GM12878 (cell line): ENCODE data around the gene EXO1. TPM values are rescaled to one million over a fixed set of nuclear protein-coding genes. Genes with fewer than 3 reads are reported as not detected.

Experiments used
- ATAC-seq: fragments of 200-7000 bp; cut with Tn5 transposase; 3 replicates; pipeline ENCODE4 v1.9.1; 2020; ENCODE audit warnings: mild to moderate bottlenecking, moderate library complexity
- BruUV-seq: library from RNA; stranded (reverse); fragments of 400-500 nt; replicated peaks from 2 replicates; lab custom pipeline; 2021; lab: Mats Ljungman, UMichigan
- CTCF ChIA-PET: fragments of 300-600 bp; sonication (Branson Sonifier 250); formaldehyde crosslinking; extraction: SDS; loops from one replicate; lab custom pipeline; 2021; ENCODE audit warnings: inconsistent platforms; lab: Yijun Ruan, JAX
- POLR2A ChIA-PET: fragments of 350-600 bp; formaldehyde crosslinking; extraction: SDS; loops from one replicate; lab custom pipeline; 2021; ENCODE audit warnings: inconsistent platforms; lab: Charles Lee
- RAD21 ChIA-PET: fragments of 300-600 bp; sonication (Branson Sonifier 250); formaldehyde crosslinking; loops from one replicate; lab custom pipeline; 2023; ENCODE audit warnings: antibody characterized with exemption; ENCODE audit not compliant: unreplicated experiment; lab: Charles Lee
- SMC1A ChIA-PET: fragments of 300-600 bp; sonication (Branson Sonifier 250); formaldehyde crosslinking; loops from one replicate; lab custom pipeline; 2023; ENCODE audit not compliant: unreplicated experiment, uncharacterized antibody; lab: Charles Lee
- DNase-seq: peaks from one replicate; pipeline ENCODE4 v3.0.0-alpha.2; 2011; ENCODE audit warnings: low read depth, low spot score
- FAIRE-seq: peaks from 3 replicates; lab custom pipeline; 2011; peaks lifted over from hg19 to GRCh38; lab: Jason Lieb, UNC
- H2AFZ ChIP-seq: 2 replicates; pipeline ENCODE4 v1.6.0; 2011; ENCODE audit warnings: low read depth, low read length, control low read depth; ENCODE audit not compliant: control insufficient read depth
- H3K27ac ChIP-seq: 2 replicates; pipeline ENCODE4 v1.5.1; 2011; ENCODE audit warnings: control low read depth; ENCODE audit not compliant: control insufficient read depth, insufficient read depth
- H3K27me3 ChIP-seq, 2 experiments: replicated peaks in 1 of 2; 2 replicates each; pipeline versions ENCODE4 v1.6.0 to v1.6.1; 2011; ENCODE audit warnings: low read length in 1 of 2; ENCODE audit not compliant: control insufficient read depth in 2 of 2, insufficient read depth in 2 of 2
- H3K36me3 ChIP-seq, 2 experiments: 2 replicates each; pipeline ENCODE4 v1.5.1; 2011; ENCODE audit warnings: low read length in 1 of 2; ENCODE audit not compliant: control insufficient read depth in 2 of 2, insufficient read depth in 2 of 2
- H3K4me1 ChIP-seq: 2 replicates; pipeline ENCODE4 v1.6.1; 2011; ENCODE audit warnings: mild to moderate bottlenecking, low read length, moderate library complexity, mixed read lengths; ENCODE audit not compliant: control insufficient read depth, insufficient read depth
- H3K4me2 ChIP-seq: 2 replicates; pipeline ENCODE4 v1.6.0; 2011; ENCODE audit warnings: control low read depth; ENCODE audit not compliant: control insufficient read depth, insufficient read depth
- H3K4me3 ChIP-seq: fragments of 200-600 bp; sonication (generic); 2 replicates; pipeline ENCODE4 v1.5.1; 2016
- H3K79me2 ChIP-seq: 2 replicates; pipeline ENCODE4 v1.6.0; 2011; ENCODE audit warnings: low read length; ENCODE audit not compliant: control insufficient read depth, insufficient read depth
- H3K9ac ChIP-seq: 2 replicates; pipeline ENCODE4 v1.8.0; 2011; ENCODE audit warnings: low read length, control low read depth, mixed read lengths; ENCODE audit not compliant: control insufficient read depth, insufficient read depth
- H3K9me3 ChIP-seq: replicated peaks from 3 replicates; pipeline ENCODE4 v1.5.1; 2011; ENCODE audit warnings: mild to moderate bottlenecking, low read length; ENCODE audit not compliant: control insufficient read depth, insufficient read depth
- H4K20me1 ChIP-seq: 2 replicates; pipeline ENCODE4 v1.6.0; 2011; ENCODE audit not compliant: control insufficient read depth, insufficient read depth
- BCL3 ChIP-seq: IDR thresholded peaks from 2 replicates; pipeline ENCODE4 v1.6.1; 2011; ENCODE audit warnings: borderline replicate concordance, low read depth, mild to moderate bottlenecking, moderate library complexity, low read length; ENCODE audit not compliant: insufficient read depth, poor library complexity, severe bottlenecking
- BHLHE40 ChIP-seq, 2 experiments: fragments of 450-650 bp in 1 of 2; IDR thresholded peaks; 2 replicates each; pipeline ENCODE4 v1.6.1; 2011 to 2017; ENCODE audit warnings: low read depth in 2 of 2, borderline replicate concordance in 1 of 2, improper control_type of control experiment in 1 of 2, low read length in 1 of 2, mild to moderate bottlenecking in 1 of 2
- ELK1 ChIP-seq: IDR thresholded peaks from 2 replicates; pipeline ENCODE4 v1.6.1; 2012; ENCODE audit warnings: low read depth, low read length, improper control_type of control experiment
- IKZF1 ChIP-seq: fragments of 450-650 bp; conservative IDR thresholded peaks from 2 replicates; pipeline ENCODE4 v1.6.1; 2017; ENCODE audit warnings: antibody characterized with exemption, mild to moderate bottlenecking
- JUNB ChIP-seq: IDR thresholded peaks from 2 replicates; pipeline ENCODE4 v1.6.1; 2016; ENCODE audit warnings: antibody characterized with exemption, mild to moderate bottlenecking
- KAT2A ChIP-seq: conservative IDR thresholded peaks from 2 replicates; pipeline ENCODE4 v1.6.1; 2011; ENCODE audit warnings: low read depth, low read length; ENCODE audit not compliant: control insufficient read depth
- MTA2 ChIP-seq: fragments of 450-650 bp; IDR thresholded peaks from 2 replicates; pipeline ENCODE4 v1.6.1; 2016; ENCODE audit warnings: low read depth, mild to moderate bottlenecking, moderate library complexity
- NFIC ChIP-seq: IDR thresholded peaks from 2 replicates; pipeline ENCODE4 v1.6.1; 2012; ENCODE audit warnings: low read depth, mild to moderate bottlenecking, inconsistent platforms, low read length, moderate library complexity
- PBX3 ChIP-seq: IDR thresholded peaks from 2 replicates; pipeline ENCODE4 v1.6.1; 2011; ENCODE audit warnings: mild to moderate bottlenecking, low read depth, low read length, moderate library complexity; ENCODE audit not compliant: insufficient replicate concordance
- RAD21 ChIP-seq: IDR thresholded peaks from 2 replicates; pipeline ENCODE4 v1.6.1; 2011; ENCODE audit warnings: mild to moderate bottlenecking, low read depth, low read length, moderate library complexity; ENCODE audit not compliant: insufficient read depth
- SMC3 ChIP-seq: IDR thresholded peaks from 2 replicates; pipeline ENCODE4 v1.6.1; 2011; ENCODE audit warnings: low read length, improper control_type of control experiment, borderline replicate concordance
- SPI1 ChIP-seq: IDR thresholded peaks from 2 replicates; pipeline ENCODE4 v1.6.1; 2011; ENCODE audit warnings: low read depth, mild to moderate bottlenecking, low read length, moderate library complexity, borderline replicate concordance; ENCODE audit not compliant: insufficient read depth
- TBL1XR1 ChIP-seq: IDR thresholded peaks from 2 replicates; pipeline ENCODE4 v1.6.1; 2012; ENCODE audit warnings: low read depth, low read length, improper control_type of control experiment
- USF1 ChIP-seq: IDR thresholded peaks from 2 replicates; pipeline ENCODE4 v1.6.1; 2011; ENCODE audit warnings: borderline replicate concordance, low read depth, mild to moderate bottlenecking, moderate library complexity, mixed read lengths, low read length; ENCODE audit not compliant: insufficient read depth; ENCODE audit errors: extremely low read length
- ZBTB33 ChIP-seq: fragments of 450-650 bp; IDR thresholded peaks from 2 replicates; pipeline ENCODE4 v1.6.1; 2017; ENCODE audit warnings: mild to moderate bottlenecking
- ZNF207 ChIP-seq: fragments of 450-650 bp; IDR thresholded peaks from 2 replicates; pipeline ENCODE4 v1.6.1; 2014; ENCODE audit warnings: antibody characterized with exemption, mild to moderate bottlenecking, borderline replicate concordance
- WGBS: methylation state at CpG from one replicate; pipeline ENCODE4 v1.1.6; 2016; ENCODE audit warnings: low lambda C conversion rate; ENCODE audit not compliant: insufficient replicate concordance, insufficient coverage; ENCODE audit errors: missing lambda C conversion rate; 5-methylcytosine and 5-hydroxymethylcytosine counted together
- in situ Hi-C: fragments of 300-500 bp; cut with MboI; formaldehyde crosslinking; loops from 9 replicates; pipeline ENCODE4 v1.14.3; 2018; ENCODE audit warnings: mixed read lengths
- intact Hi-C: fragments of 100-400 bp; cut with micrococcal nuclease; formaldehyde crosslinking; loops from one replicate; pipeline ENCODE4 v1.14.2; 2022; ENCODE audit not compliant: unreplicated experiment
- polyA plus RNA-seq, 11 experiments: library from polyadenylated mRNA; depleted of rRNA in 4 of 11; unstranded in 6 of 11; stranded (reverse) in 5 of 11; fragments of >200 nt; fragmentation: Nextera tagmentation in 4 of 11; fragmentation: Illumina TruSeq in 1 of 11; extraction: Ambion mirVana in 4 of 11; extraction: Trizol in 1 of 11; gene quantifications; 1 replicate in 1 of 11; 2 replicates in 10 of 11; pipeline versions ENCODE4 v1.2.1 to v1.2.3, GENCODE V29; 2011 to 2016; ENCODE audit warnings: inconsistent platforms in 2 of 11, missing spikeins in 2 of 11, low read depth in 1 of 11
- total RNA-seq, 4 experiments: library from RNA; depleted of rRNA in 3 of 4; stranded (reverse); fragments of >200 nt in 3 of 4; fragmentation: Illumina TruSeq in 1 of 4; extraction: Trizol in 1 of 4; gene quantifications; 2 replicates each; pipeline versions ENCODE4 v1.2.1 to v1.2.3, GENCODE V29; 2013 to 2021

Gene EXO1
- total and polyA plus RNA-seq, 10 of the 15 experiments (the other 5 are each of a cell fraction or from before 2014, with no cell fraction given) = 8.7 to 43.4 (median 30.6) TPM

- Histone ChIP-seq H3K27ac (no peak overlapping the region), H4K20me1 (no peaks in the 10 kb centered on the region), H3K9me3 (no peaks in the 10 kb centered on the region), H3K79me2 (no peaks in the 10 kb centered on the region), H3K4me1 (peaks cover 10% of the 10 kb centered on the region; the same call in 1 of the 2 replicates), H3K9ac (no peak overlapping the region), H3K4me3 (no peak overlapping the region), H3K4me2 (no peak overlapping the region), H3K36me3 (no peaks in the 10 kb centered on the region), H2AFZ (no peak overlapping the region), H3K27me3 (no peaks in the 10 kb centered on the region)
- SMC1A ChIA-PET = interaction anchor here (0.6 to 2.2 kb wide), 2 partner anchors 24 to 331 kb away, joined by 3 to 4 read pairs; no protein-coding TSS in a partner anchor
- RAD21 ChIA-PET = interaction anchor here (1.5 kb wide), 1 partner anchor 11 kb away, joined by 4 read pairs; no protein-coding TSS in a partner anchor
- intact Hi-C loops (loop anchor here (2.0 kb wide), 1 partner anchor 224 kb away; no protein-coding TSS in a partner anchor), in situ Hi-C loops (no loop called here)
- no TSS peak for BruUV-seq
- 0 out of 3 replicates have a peak, but pooled peaks have one; percentile 37 for ATAC-seq
- FAIRE-seq = peak; percentile 7
- CTCF ChIA-PET = interaction anchor here (0.6 to 1.6 kb wide), 5 partner anchors 10 to 224 kb away, joined by 3 to 11 read pairs (median 3); partner anchors contain the start of gene EXO1
- POLR2A ChIA-PET = no interaction called here
- WGBS = 0% methylated on average over 1 of the region's 1 CpG
- DNase-seq = no peak
- no peak for TF ChIP-seq SPI1
- no peak for TF ChIP-seq PBX3
- TF ChIP-seq IKZF1 = no peak
- TF ChIP-seq MTA2 = no peak
- no peak for TF ChIP-seq NFIC
- no peak for TF ChIP-seq KAT2A
- TF ChIP-seq ZBTB33 = no peak
- TF ChIP-seq SMC3 = peak; percentile 34; the same call in 1 of the 2 replicates
- peak; percentile 68 for TF ChIP-seq RAD21
- TF ChIP-seq BHLHE40 (IDR thresholded peaks at IDR 0.05; ENCODE audit: borderline replicate concordance in 1 of 2, low read depth in 2 of 2, low read length in 1 of 2) = no peak
- no peak for TF ChIP-seq TBL1XR1
- TF ChIP-seq USF1 = no peak
- no peak for TF ChIP-seq ZNF207
- no peak for TF ChIP-seq ELK1
- no peak for TF ChIP-seq JUNB
- no peak for TF ChIP-seq BCL3
Measured at GRCh38 chr1:241834733-241835377, 13.1 kb upstream of the EXO1 start.
